ENCODE data around the gene POLE3. TPM values are rescaled to one million over a fixed set of nuclear protein-coding genes. Genes with fewer than 3 reads are reported as not detected.

The POLE3 gene
- total and polyA plus RNA-seq, 9 of the 15 experiments (the other 6 are each of a cell fraction or from before 2014, with no cell fraction given), result 52.6 to 179 (median 110) TPM

GRCh38 chr9:113446323-113446740, 35.9 kb upstream of the POLE3 start (continued):
- TF ChIP-seq REST (IDR thresholded peaks at IDR 0.05; ENCODE audit: borderline replicate concordance) (peak; percentile 88), REST (CRISPR knock-in tag; IDR thresholded peaks at IDR 0.05; ENCODE audit: low read depth) (no peak), AFF1 (IDR thresholded peaks at IDR 0.05; ENCODE audit: low read depth in 1 of 2, partially characterized antibody in 2 of 2) (no peak)
